Body of pancreas (tissue), 4 donors: ENCODE measurements around the gene GNAT3. TPM values are rescaled to one million over a fixed set of nuclear protein-coding genes. Genes with fewer than 3 reads are reported as not detected.

Experiments used
- ATAC-seq: fragments of 150-250 bp; one replicate; pipeline ENCODE4 v1.9.1; 2016
- DNase-seq, 4 donors: peaks; one replicate each; pipeline ENCODE4 v3.0.0-alpha.2; 2019
- H3K27ac ChIP-seq, 4 donors: fragments of 200-600 bp; sonication (generic); 1 replicate in 3 of 4; 2 replicates in 1 of 4; pipeline versions ENCODE4 v1.5.1 to v1.6.1; 2016 to 2019; ENCODE audit warnings: mild to moderate bottlenecking in 1 of 4, mixed read lengths in 1 of 4, moderate library complexity in 1 of 4
- H3K27me3 ChIP-seq, 2 donors: fragments of 200-600 bp; sonication (generic); one replicate each; pipeline ENCODE4 v1.6.0; 2016; ENCODE audit warnings: mild to moderate bottlenecking in 1 of 2
- H3K36me3 ChIP-seq, 2 donors: fragments of 200-600 bp; sonication (generic); replicated peaks in 1 of 2; 2 replicates each; pipeline ENCODE4 v1.5.1; 2016; ENCODE audit warnings: low read depth in 2 of 2; ENCODE audit not compliant: insufficient read depth in 1 of 2
- H3K4me1 ChIP-seq: fragments of 200-600 bp; sonication (generic); one replicate; pipeline ENCODE4 v1.6.0; 2016
- H3K4me3 ChIP-seq, 2 donors: fragments of 200-600 bp; sonication (generic); 1 replicate in 1 of 2; 2 replicates in 1 of 2; pipeline ENCODE4 v1.5.1; 2016 to 2019
- H3K9me3 ChIP-seq, 3 donors: fragments of 200-600 bp; sonication (generic); 1 replicate in 2 of 3; 2 replicates in 1 of 3; pipeline ENCODE4 v1.5.1; 2016
- POLR2A ChIP-seq, 3 donors: fragments of 450-650 bp; IDR thresholded peaks; one replicate each; pipeline ENCODE4 v1.6.1; 2016; ENCODE audit warnings: antibody characterized with exemption in 3 of 3, mild to moderate bottlenecking in 2 of 3
- WGBS, 2 donors: methylation state at CpG; one replicate each; pipeline ENCODE4 v1.1.5; 2017; 5-methylcytosine and 5-hydroxymethylcytosine counted together
- intact Hi-C: fragments of 100-400 bp; cut with DNase I; formaldehyde crosslinking; loops from one replicate; pipeline ENCODE4 v1.15.1; 2023
- total RNA-seq, 2 donors: library from RNA; depleted of rRNA; stranded (reverse); fragments of >200 nt; gene quantifications; one replicate each; pipeline ENCODE4 v1.1.0, GENCODE V29; 2016
- TF ChIP-seq, protein P1 (sequence below), 7 experiments: fragments of 450-650 bp in 4 of 7; fragments of 200-600 bp in 3 of 7; sonication (generic) in 3 of 7; IDR thresholded peaks; one replicate each; pipeline ENCODE4 v1.5.1; 2016 to 2019; ENCODE audit warnings: antibody characterized with exemption in 7 of 7

GNAT3 gene
- total RNA-seq, 2 donors from 2014 or later: 0.26 TPM; not detected in 1

DNA sequence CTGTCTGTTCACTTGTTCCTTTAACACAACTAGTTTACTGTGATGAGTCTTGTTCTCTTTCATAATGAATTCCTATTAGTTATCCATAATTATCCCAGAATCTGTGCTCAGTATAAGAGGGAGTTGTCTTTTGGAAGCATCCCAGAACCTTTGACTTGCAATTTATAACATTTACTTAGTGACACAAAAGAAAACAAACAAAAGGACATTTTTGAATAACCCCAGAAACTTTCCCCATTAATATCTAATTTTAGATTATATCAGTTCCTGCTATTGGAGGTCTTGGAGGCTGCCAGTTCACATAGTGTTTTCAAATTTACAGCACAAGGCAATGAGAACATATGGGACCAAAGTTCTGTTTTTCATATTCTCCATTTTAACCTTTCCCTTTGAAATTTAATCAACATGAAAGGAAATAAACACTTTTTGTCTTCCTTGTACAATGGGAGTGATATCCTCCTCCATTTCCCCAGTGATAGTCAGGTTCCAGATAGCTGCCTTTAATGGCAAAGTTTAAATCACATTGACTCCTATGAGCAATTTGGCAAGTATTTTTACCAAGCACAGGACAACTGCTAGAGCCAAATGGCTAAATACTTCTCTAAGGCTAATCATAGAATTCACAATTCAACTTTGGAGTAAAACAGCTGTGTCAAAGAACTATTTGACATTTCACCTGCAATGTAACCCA lies 37.1 kb upstream of the GNAT3 start:
- H3K27ac ChIP-seq: no peak overlapping the region
- no peaks in the 10 kb centered on the region for H3K27me3 ChIP-seq
- ATAC-seq: no peak
- no peaks in the 10 kb centered on the region for H3K9me3 ChIP-seq
- intact Hi-C loops: no loop called here
- H3K4me1 ChIP-seq: no peaks in the 10 kb centered on the region
- no peak for TF ChIP-seq POLR2A (IDR thresholded peaks at IDR 0.05)
- TF ChIP-seq, protein P1, sequence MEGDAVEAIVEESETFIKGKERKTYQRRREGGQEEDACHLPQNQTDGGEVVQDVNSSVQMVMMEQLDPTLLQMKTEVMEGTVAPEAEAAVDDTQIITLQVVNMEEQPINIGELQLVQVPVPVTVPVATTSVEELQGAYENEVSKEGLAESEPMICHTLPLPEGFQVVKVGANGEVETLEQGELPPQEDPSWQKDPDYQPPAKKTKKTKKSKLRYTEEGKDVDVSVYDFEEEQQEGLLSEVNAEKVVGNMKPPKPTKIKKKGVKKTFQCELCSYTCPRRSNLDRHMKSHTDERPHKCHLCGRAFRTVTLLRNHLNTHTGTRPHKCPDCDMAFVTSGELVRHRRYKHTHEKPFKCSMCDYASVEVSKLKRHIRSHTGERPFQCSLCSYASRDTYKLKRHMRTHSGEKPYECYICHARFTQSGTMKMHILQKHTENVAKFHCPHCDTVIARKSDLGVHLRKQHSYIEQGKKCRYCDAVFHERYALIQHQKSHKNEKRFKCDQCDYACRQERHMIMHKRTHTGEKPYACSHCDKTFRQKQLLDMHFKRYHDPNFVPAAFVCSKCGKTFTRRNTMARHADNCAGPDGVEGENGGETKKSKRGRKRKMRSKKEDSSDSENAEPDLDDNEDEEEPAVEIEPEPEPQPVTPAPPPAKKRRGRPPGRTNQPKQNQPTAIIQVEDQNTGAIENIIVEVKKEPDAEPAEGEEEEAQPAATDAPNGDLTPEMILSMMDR (IDR thresholded peaks at IDR 0.05): no peak
- H3K4me3 ChIP-seq: no peak overlapping the region
- DNase-seq: no peak
- no peaks in the 10 kb centered on the region for H3K36me3 ChIP-seq

DNA sequence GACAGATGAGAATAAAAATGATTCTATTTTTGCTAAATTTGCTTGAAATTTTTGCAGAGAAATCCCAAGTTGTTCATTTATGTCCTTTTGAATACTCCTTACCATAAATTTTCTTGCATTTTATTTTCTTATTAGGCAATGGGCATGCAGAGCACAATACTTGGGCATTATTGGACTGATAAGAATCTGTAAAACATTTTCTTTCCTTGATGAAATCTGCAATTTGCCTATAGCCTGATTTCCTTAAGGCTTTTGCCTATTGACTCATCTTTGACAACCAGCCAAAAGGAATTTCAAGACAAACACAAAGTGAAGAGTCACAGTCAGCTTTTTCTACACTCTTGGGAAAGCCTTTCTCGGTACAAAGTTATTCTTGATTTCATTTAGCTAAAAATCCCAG lies 30.5 kb upstream of the GNAT3 start:
- WGBS, 2 donors: 84 to 86% methylated on average over 1 of the region's 1 CpG
- ATAC-seq (no peak), DNase-seq (no peak)

DNA sequence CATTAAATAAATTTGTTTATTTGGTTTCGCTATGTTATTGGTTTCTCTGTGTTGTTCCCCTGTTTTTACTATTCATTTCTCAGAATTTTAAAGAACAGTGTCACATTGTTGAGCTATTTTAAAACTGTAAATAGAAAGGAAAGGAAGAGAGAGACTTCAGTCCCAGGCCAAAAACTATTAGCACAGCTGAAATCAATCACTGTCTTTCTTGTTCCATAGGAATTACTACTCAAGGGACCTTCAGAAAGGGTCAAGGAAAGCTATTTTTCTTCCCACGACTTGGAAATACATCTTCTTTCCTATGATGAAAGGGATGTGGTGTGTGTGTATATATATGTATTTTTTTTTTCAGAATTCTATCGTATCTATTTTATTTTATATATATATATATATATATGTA lies 29.0 kb upstream of the GNAT3 start:
- no peaks in the 10 kb centered on the region for H3K9me3 ChIP-seq
- 46 to 60% methylated on average over 3 of the region's 3 CpGs for WGBS, 2 donors
- H3K4me3 ChIP-seq: no peak overlapping the region
- no peaks in the 10 kb centered on the region for H3K4me1 ChIP-seq
- intact Hi-C loops: no loop called here
- no peaks in the 10 kb centered on the region for H3K27me3 ChIP-seq
- TF ChIP-seq, protein P1 (IDR thresholded peaks at IDR 0.05): no peak
- no peak for TF ChIP-seq POLR2A (IDR thresholded peaks at IDR 0.05)
- H3K27ac ChIP-seq: no peak overlapping the region
- H3K36me3 ChIP-seq: no peaks in the 10 kb centered on the region
- DNase-seq (no peak), ATAC-seq (no peak)

More for the DNA sequence above, 30.5 kb upstream of the GNAT3 start:
- no peak overlapping the region for H3K4me3 ChIP-seq
- TF ChIP-seq, protein P1 (IDR thresholded peaks at IDR 0.05): no peak
- no peak for TF ChIP-seq POLR2A (IDR thresholded peaks at IDR 0.05)
- no peaks in the 10 kb centered on the region for H3K36me3 ChIP-seq
- no peaks in the 10 kb centered on the region for H3K9me3 ChIP-seq
- intact Hi-C loops: no loop called here
- no peaks in the 10 kb centered on the region for H3K4me1 ChIP-seq
- no peaks in the 10 kb centered on the region for H3K27me3 ChIP-seq
- H3K27ac ChIP-seq: no peak overlapping the region

DNA sequence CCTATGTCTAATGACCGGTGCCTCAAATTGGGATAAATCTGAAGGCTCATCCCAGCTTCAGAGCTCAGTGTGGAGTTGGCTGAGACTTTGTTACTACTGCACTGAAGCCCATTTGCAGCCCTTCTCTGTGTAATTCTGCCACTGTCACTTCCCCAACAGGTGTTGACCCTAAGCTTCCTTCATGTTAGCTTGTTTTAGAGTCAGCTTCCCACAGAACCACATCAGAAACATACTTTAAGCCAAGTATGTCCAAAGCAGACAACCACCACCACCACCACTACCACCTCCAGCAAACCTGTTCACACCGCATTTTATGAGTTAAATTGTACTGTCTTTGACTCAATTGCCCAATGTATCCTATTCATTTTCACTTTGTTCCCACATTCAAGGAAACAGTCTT lies 25.2 kb upstream of the GNAT3 start:
- ATAC-seq: no peak
- Histone ChIP-seq H3K4me3 (no peak overlapping the region), H3K27me3 (no peaks in the 10 kb centered on the region), H3K9me3 (no peaks in the 10 kb centered on the region), H3K27ac (no peak overlapping the region), H3K4me1 (no peaks in the 10 kb centered on the region), H3K36me3 (no peaks in the 10 kb centered on the region)
- 90 to 92% methylated on average over 2 of the region's 2 CpGs for WGBS, 2 donors
- TF ChIP-seq, protein P1 (IDR thresholded peaks at IDR 0.05): no peak
- no peak for TF ChIP-seq POLR2A (IDR thresholded peaks at IDR 0.05)
- DNase-seq: no peak
- intact Hi-C loops: no loop called here

DNA sequence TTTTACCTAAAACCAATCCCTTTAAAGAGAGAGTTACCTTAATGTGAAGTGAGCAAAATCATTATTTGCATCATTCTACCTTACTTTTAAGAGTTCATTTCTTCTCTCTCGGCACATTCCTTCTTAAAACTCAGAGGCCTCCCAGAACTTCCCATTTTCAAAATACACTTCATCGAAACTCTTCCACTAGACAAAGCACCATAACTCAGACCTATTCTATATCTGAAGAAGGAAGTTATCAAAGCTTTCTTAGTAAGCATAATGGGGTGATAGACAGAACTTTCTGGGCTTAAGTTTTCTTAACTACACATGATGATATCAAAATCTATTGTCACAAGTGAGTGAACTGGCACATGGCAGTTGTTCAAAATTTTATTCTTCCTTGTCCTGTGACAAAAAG lies 24.6 kb upstream of the GNAT3 start:
- ATAC-seq: no peak
- intact Hi-C loops: no loop called here
- Histone ChIP-seq H3K27me3 (no peaks in the 10 kb centered on the region), H3K36me3 (no peaks in the 10 kb centered on the region), H3K27ac (no peak overlapping the region), H3K4me1 (no peaks in the 10 kb centered on the region), H3K9me3 (no peaks in the 10 kb centered on the region), H3K4me3 (no peak overlapping the region)
- DNase-seq: no peak
- TF ChIP-seq POLR2A (IDR thresholded peaks at IDR 0.05): no peak
- TF ChIP-seq, protein P1 (IDR thresholded peaks at IDR 0.05): no peak
- 71 to 76% methylated on average over 2 of the region's 2 CpGs for WGBS, 2 donors
